Left hindlimb (tissue), 1 donor: Measurements from ENCODE around the gene UCK2.

Experiments used
- DNase-seq: peaks from one replicate; pipeline ENCODE4 v3.0.0-alpha.2; 2018

UCK2 gene

DNA sequence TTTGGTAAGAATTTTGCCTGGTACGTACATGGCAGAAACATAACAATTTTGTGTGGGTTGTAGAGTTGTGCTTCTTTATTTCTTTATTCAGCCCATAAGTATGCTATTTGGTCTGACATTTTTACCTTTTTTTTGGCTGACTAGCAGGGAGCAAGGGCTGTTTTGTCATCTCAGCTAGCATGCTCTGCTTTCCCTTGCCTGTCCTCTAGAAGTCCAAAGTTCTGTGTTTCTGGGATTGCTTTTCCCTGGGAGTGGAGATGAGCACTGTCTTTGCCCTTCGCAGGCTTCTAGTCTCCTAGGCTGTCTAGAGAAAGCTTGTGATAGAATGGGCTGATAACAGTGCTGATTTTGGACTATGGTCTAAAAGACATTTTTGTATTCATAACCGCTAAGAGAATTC, 7.5 kb downstream of the UCK2 start:
- DNase-seq = no peak

DNA sequence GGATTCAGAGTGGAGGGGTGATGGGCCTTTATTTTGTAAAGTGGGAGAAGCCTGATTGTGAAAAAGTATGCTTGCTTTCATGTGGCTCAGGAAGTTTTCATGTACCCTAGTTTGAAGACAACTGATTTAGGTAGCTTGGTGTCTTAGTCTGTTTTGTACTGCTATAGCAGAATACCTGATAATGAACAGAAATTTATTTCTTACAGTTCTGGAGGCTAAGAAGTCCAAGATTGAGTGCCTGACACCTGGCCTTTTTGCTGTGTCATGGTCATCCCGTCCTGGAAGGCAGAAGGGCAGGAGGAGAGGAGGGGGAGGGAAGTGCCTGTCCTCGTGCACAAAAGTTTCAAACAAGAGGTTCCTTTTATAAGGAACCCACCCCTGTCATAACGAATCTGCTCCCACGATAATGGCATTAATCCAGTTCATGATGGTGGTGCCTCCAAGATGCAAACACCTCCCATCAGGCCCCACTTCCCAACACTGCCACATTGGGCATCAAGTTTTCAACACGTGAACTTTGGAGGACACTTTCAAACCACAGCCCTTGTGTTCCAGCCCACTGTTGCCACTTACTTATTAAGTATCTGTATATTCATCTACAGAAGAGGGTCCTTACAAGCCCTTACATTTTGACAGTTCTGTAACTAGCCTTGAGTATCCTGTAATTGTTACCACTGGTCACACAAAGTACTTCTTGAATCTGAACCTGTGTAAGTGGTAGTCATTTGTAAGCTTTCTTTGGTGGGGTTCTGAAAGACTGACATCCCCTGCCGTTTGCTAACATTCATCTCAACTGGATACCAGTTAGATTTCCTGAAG, 9.5 kb downstream of the UCK2 start:
- no peak for DNase-seq

DNA sequence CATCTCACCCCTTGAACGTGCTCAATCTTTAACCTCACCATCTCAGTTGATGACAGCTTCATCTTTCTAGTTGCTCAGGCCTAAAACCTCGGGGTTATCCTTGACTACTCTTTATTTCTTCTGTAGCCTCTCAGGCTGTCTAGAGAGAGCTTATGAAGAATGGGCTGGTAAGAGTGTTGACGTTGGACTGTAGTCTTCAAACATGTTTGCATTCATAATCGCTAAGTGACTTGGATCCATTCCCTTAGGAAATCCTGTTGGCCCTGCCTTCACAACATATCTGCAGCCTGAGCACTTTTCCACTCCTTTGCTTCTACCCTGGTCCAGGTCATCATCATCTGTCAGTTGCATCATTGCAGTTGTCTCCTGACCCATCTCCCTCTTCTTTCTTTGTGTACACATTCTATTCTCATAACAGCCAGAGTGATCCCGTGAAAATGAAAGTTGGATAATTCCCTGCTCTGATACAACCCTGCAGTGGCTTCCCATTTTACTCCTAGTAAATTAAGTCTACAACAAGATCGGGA, 10.5 kb downstream of the UCK2 start:
- DNase-seq = no peak

DNA sequence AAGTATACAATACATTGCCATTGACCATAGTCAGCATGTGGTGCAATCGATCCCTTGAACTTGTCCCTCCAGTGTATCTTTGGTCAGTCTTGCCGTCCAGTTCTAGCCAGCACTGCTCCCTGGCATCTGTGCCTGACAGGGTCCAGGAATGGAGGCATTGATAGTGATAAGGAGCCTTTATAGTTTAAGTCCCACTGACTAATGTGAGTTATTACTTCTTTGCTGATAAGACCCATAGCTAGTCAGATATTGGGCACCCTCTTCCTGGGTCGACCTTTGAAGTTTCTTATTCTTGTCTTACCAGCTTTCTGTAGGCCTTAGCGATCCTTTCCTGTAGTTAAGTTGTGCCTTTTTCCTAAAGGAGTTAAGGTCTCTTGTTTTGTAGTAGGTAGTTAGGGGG, 13.0 kb downstream of the UCK2 start:
- DNase-seq = no peak

DNA sequence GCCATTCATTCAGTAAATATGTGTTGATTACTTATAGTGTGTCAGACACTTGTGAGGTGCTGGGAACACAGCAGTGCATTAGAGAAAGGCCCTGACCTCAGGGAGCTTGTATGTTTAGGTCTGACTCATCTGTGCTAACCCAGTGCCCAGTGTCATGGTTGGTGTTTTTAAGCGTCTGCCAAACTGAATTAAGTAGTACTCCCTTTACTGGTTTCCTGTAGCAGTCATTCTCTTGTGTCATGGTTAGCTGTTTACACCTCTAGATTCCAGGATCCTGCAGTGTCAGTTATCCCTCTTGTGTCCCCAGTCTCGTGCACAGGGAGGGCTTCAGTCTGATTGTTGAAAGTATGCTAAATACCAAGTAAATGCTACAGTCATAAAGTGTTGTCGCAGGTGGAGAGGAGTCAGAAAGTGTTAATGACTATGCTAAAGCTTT, 14.2 kb downstream of the UCK2 start:
- no peak for DNase-seq

DNA sequence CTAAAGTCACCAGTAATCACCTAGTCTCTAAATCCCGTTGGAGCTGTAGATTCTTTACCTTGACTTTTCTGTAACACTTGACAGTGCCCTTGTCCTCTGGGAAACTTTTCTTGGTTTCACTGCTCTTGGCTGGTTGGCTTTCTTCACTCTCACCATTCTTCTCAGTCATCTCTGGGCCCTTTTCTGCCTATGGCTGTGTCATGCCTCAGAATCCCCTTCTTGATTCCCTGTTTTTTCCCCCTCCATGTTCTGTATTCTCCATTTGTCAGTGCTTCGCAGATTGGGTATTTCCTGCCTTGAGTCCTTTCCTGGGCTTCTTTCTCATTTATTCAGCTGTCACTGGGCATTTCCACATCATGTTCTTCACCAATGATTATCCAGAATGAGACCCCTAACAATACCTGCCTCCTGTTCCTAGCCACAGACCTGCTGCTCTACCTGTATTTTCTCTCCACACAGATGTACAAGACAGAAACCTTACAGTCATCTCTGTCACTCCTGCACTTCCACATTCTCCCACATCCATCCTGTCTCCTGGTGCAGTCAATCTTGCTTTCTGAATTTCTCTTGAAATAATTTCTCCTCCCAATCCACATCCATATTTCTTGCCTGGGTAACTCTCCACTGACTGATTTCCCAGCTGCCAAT, 14.7 kb downstream of the UCK2 start:
- no peak for DNase-seq

DNA sequence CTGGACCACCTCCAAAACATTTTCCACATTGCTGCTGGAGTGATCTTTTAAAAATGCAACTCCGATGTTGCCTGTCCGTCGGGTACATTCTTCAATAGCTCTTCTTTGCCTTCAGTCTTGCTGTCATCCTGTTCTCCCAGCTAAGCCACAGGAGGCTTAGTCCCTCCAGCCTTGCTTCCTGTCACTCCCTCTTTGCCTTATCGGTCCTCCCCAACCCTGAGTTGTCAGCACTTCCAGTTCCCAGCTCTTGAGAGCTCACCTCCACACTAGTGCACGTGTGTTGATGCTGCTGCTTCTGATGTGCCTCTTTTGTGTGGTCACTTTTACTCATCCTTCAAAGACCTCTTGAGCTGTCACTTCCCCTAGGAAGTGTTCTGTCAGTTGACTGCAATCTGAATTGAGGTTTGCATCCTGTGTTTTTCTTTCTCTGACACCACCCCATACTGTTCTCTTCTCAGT, 15.3 kb downstream of the UCK2 start:
- no peak for DNase-seq

DNA sequence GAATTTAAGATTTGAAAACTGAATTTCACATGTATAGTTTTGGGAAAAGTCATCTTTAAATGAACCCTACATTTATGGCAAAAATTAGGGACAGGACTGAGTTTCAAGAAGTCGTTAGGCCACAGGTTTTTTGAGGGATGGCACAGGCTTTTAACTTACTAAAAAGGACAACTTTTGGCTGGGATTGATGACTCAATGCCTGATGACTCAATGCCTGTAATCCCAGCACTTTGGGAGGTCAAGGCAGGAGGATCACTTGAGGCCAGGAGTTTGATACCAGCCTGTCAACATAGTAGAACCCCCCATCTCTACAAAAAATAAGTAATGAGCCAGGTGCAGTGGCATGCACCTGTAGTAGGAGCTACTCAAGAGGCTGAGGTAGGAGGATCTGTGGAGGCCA, 15.9 kb downstream of the UCK2 start:
- no peak for DNase-seq

DNA sequence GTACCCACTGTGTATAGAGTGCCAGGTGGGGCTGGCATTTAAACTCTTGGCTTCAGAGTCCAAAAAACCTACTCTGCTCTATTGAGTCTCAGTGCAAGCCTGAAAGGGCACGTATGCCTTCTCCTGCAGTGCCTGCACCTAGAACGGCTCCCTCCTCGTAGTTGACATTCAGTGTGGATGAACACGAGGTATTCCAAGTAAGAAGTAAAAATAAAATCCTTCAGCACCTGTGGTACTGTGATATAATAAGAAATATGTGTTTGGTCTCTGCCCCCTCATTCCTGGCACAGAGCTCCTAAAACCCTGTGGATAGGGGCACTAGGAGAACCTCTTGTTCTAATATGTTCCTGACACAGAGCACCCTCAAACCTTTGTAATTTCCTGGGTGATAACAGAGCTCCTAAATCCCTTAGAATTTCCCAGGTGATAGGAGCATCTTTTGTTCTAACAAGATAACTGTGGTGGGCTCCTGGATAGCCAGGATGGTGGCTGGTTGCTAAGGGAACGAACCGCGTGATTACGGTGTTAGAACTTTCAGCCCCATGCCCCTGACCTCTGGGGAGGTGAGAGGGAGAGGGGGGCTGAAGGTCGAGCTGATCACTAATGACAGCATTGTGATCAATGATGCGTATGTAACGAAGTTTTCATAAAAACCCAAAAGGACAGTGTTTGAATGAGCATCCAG, 16.8 kb downstream of the UCK2 start:
- no peak for DNase-seq

DNA sequence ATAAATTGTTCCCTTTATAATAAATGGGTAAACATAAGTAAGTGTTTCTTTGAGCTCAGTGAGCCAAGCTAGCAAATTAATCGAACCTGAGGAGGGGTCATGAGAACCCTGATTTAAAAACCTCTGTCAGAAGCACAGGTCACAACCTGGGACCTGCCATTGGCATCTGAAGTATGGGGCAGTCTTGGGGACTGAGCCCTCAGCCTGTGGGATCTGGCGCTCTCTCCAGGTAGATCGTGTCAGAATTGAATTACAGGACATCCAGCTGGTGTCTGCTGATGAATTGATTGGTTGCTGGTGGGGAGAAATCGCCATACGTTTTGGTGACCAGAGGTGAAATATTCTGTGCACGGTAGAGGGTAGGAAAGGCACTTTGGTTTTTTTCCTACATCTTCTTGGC, 17.5 kb downstream of the UCK2 start:
- DNase-seq = no peak

DNA sequence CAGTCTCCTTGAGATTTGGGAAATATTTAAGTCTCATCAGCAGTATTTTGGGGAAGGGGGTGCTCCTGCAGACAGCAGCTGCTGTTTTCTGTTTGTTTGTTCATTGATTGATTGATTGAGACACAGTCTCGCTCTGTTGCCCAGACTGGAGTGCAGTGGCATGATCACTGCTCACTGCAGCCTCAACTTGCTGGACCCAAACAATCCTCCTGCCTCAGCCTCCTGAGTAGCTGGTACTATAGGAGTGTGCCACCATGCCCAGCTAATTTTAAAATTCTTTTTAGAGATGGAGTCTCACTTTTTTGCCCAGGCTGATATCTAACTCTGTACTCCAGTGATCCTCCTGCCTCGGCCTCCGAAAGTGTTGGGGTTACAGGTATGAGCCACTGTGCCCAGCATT, 18.2 kb downstream of the UCK2 start:
- DNase-seq = no peak

DNA sequence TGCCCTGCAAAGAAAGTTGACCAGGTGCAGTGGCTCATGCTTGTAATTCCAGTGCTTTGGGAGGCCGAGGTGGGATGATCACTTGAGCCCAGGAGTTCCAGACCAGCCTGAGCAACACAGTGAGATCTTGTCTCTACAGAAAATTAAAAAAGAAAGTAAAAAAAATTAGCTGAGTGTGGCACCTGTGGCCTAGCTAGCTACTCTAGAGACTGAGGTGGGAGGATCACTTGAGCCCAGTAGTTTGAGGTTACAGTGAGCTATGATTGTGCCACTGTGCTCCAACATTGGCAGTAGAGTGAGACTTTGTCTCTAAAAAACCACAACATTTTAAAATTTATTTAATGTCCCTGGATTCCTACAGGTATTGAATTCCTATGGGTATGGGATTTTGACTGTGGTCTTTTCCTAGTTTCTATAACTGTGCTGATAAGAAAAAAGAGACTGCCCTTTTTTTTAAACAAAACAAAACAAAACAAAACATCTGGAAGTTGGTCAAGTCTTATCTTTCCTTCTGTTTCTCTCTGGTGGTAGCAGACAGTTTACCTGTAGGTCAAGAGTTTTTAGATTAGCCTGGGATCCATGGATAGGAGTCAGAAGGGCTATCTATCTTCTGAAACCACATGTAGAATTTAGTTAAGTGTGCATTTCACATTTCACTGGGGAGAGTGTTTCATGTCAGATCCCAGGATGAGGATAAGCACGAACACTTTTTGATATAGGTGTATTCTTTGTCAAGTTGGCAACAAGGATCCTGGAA, 18.8 kb downstream of the UCK2 start:
- DNase-seq = no peak

DNA sequence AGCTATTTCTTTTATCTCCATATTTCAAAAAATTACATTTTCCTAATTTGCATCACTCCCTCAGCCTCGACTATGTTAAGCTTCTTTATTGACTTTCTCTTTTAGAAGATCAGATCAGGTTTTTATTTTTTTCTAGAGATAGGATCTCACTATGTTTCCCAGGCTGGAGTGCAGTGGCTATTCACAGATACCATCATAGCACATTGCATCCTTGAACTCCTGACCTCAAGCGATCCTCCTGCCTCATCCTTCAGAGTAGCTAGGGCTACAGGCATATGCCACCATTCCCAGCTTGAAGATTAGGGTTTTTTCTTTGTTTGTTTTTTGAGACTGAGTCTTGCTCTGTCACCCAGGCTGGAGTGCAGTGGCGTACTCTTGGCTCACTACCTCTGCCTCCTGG, 20.1 kb downstream of the UCK2 start:
- no peak for DNase-seq

DNA sequence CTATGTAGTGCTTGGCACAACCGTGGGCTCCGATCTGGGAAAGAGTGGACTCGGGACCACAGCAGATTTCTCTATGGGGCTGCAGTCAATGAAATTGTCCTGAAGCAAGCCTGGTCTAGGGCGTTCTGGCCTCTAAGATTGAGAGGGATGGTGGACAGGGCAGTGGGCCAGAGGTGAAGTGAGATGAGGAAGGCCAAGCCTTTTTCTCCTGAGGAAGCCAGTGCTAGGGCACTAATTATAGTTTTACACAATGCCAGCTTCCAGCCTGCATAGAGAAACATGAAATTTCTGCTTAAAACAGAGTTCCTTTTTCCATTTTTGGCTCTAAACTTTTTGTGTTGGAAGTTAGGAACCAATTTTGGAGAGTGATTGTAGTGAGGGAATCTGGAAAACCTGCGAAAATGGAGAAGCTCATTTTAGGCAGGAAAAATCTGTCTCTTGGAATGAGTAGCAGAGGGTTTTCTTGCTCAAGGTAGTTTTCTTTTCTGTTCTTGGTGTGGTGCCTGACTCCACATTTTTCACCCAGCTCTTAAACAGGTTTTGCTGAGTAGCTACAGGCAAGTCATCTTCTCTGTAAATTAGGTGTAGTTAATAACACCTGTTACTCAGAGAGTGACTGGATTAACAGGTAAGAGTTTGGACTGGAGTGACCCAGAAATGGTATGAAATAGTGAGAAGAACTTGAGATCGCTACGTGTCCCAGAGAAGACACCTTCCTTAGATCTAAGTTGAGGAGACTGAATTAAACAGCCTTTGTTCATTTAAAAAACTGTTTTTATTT, 22.1 kb downstream of the UCK2 start:
- DNase-seq = no peak

DNA sequence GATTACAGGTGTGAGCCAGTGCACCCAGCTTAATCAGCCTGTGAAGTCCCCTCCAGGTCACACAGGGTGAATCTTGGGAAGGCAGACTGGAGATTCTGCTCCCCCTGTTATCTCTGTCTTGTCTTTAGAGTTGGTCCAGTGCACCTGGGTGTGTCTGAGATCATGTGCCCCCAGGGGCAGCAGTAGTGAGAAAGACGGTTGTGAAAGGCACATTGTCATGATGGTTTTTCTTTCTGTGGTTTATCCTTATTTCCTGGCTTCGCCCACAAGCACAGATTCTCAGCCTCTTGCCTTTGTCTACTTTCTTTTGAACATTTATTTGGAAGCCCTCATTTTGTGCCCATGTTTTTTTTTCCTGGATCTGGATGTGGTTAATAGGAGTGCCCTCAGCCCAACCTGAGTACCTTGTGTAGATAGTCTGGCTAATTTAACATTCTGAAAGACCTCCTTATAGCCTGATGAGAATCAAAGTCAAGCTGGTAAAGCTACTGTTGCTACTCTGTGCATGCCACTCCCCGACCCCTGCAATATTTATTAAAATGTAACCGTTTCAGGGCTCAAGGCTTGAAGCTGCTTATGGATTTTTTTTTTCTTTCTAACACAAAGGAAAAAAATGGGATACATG, 23.7 kb downstream of the UCK2 start:
- DNase-seq = no peak

DNA sequence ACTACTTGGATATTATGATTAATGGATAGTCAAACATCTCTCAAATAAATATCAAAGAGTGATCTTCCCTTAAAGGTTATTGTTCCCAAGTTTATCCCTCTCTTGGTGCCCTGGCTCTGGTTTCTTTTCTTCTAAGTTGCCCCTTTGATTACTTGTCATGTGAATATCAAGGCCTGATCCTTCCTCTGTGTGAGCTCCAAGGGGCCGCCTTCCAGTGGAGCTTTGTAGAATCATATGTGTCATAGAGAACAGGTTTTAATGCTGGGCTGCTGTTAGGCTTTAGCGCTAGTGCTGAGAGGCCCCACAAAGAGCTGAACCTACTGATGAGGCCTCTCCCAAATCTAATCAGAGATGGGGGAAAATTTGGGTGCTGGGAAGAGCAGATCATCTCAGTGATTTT, 25.5 kb downstream of the UCK2 start:
- no peak for DNase-seq

DNA sequence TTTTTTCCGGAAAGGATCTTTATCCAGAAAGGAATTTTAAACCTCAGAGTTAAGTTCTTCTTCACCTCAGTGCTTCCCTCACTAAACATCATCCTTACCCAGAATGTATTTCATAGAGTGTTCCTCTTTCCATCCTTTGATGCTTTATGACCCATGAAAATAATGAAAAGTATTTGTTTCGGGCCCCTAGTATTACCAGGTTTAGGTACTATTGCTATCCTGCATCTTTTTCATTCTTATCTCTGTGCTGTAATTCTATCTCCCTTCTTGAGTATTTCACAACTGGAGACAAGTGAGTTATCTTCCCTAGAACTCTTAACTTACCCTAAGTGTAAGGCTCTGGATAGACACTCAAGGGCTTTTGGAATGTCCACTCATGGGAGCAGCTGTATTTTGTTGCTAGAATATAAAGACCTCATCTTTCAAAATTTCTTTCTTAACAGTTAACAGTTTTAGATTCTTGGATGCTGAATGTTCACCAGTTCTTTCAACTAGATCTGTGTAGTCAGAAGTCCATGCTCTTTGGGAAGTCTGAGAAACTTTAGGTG, 26.2 kb downstream of the UCK2 start:
- no peak for DNase-seq

DNA sequence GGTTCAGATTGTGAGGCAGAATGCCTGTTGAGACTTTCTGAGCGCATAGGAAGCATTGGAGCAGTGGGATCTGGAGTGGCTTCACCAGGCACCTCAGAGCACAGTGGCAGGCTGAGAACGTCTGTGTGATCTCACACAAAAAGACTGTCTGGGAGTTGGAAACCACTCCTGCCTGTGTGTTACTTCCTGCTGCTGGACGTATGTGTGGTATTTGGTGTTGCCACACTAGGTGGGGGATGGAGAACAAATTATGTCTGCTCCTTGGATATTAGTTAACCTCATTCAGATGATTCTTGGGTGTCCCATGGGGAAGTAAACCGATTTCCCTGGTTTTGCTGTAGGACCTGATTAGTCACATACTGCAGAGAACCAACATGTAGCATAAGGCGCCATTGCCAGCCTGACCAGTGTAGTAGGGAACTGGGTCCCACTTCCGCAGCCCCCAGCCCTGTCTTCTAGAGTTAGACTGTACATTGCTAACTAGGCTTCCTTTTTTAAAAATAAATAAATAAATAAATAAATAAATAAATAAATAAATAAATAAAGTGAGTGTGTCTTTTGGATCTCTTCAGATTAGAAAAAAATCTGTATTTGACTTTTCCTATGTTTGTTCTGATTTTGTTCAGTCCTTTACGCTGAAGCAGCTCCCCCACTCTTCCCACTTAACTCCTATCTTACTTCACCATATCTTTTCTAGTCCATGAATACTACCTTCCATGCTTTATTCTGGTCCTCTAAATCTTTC, 26.9 kb downstream of the UCK2 start:
- DNase-seq = no peak

DNA sequence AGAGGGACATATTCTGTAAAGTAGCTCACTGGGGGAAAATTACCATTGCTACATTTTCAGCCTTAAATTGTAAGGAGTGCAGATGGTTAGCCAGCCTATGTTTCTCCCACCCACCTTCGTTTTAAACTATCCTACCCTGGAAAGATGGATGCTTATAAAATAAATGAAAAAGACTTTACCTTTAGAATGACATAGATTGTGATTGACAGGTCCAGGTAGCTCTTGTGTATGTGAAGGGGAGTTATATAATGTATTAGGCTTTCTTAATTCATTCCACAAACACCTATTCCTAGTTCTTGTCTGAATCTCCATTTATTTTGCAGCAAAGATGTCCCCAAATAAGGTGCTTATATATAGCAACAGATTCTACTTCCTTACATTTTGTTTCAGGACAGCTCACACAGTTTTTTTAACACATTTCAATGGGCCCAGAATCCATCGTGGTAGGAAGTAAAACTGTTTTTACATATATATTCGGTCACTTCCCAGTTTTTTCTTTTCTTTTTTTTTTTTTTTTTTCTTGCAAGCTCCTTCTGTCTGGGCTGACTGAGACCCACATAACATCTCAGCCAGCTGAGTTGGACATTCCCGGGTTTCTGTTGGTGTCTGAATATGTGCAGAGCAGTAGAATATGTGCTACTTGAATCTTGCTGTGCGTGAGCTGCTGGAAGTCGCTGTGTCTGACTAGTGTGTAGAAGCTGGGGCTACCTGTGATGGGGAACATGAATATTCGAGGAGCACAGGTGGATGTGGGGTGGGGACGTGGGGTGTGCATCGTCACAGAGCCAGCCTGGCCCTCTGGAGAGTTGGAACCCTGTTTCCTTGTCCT, 27.8 kb downstream of the UCK2 start:
- DNase-seq = no peak

DNA sequence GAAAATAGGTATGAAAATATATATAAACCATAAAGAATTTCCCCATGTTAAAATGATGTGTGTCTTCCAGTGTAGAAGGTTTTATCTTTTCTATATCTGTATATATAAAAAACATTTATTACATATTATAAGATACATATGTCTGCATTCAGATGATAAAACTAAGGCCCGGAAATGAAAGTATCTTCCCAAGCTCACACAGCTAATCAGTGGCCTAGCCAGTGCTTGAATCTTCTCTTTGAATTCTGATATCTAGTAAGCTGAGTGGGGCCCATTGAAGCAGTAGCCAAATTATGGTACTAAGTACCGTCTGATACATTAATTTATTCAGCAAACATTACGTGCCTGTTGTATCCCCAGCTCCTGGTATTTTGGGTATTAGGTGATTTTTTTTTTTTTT, 28.6 kb downstream of the UCK2 start:
- DNase-seq = no peak
